H9 (cell line): ENCODE results near the gene CLMN. TPM values are rescaled to one million over a fixed set of nuclear protein-coding genes. Genes with fewer than 3 reads are reported as not detected.

ENCODE experiments used
- DNase-seq: peaks from one replicate; pipeline ENCODE4 v3.0.0-alpha.2; 2017
- H2AFZ ChIP-seq: one replicate; pipeline ENCODE4 v1.6.1; 2013; ENCODE audit warnings: mild to moderate bottlenecking, low read length, control low read depth, moderate library complexity
- H2AK5ac ChIP-seq: 2 replicates; pipeline ENCODE4 v1.6.1; 2013; ENCODE audit warnings: low read length, control low read depth, mixed read lengths; ENCODE audit not compliant: insufficient read length
- H2BK120ac ChIP-seq: one replicate; pipeline ENCODE4 v1.6.1; 2013; ENCODE audit warnings: low read depth, mild to moderate bottlenecking, low read length, control low read depth, inconsistent platforms; ENCODE audit not compliant: poor library complexity, severe bottlenecking
- H2BK12ac ChIP-seq: 2 replicates; pipeline ENCODE4 v1.6.1; 2013; ENCODE audit warnings: low read length, control low read depth, mixed read lengths, low read depth; ENCODE audit not compliant: insufficient read length
- H2BK15ac ChIP-seq: 2 replicates; pipeline ENCODE4 v1.6.1; 2013; ENCODE audit warnings: low read depth, low read length, control low read depth
- H2BK20ac ChIP-seq: one replicate; pipeline ENCODE4 v1.6.1; 2013; ENCODE audit warnings: low read depth, mild to moderate bottlenecking, low read length, control low read depth, inconsistent platforms; ENCODE audit not compliant: poor library complexity, severe bottlenecking
- H2BK5ac ChIP-seq: 2 replicates; pipeline ENCODE4 v1.6.1; 2013; ENCODE audit warnings: low read length, control low read depth, mixed read lengths; ENCODE audit not compliant: insufficient read length
- H3K14ac ChIP-seq: 2 replicates; pipeline ENCODE4 v1.6.1; 2013; ENCODE audit warnings: low read length, control low read depth; ENCODE audit not compliant: insufficient read depth
- H3K18ac ChIP-seq: 2 replicates; pipeline ENCODE4 v1.6.1; 2013; ENCODE audit warnings: low read depth, mild to moderate bottlenecking, mixed read lengths, low read length, control low read depth; ENCODE audit not compliant: insufficient read length
- H3K23ac ChIP-seq: 2 replicates; pipeline ENCODE4 v1.6.1; 2013; ENCODE audit warnings: low read length, control low read depth, mixed read lengths, low read depth; ENCODE audit not compliant: insufficient read length
- H3K23me2 ChIP-seq: 2 replicates; pipeline ENCODE4 v1.6.1; 2013; ENCODE audit warnings: low read depth, mild to moderate bottlenecking, mixed read lengths, low read length, control low read depth; ENCODE audit not compliant: insufficient read length, poor library complexity, severe bottlenecking
- H3K27ac ChIP-seq: 2 replicates; pipeline ENCODE4 v1.5.1; 2013; ENCODE audit warnings: low read length, control low read depth, mixed read lengths, low read depth; ENCODE audit not compliant: insufficient read length
- H3K27me3 ChIP-seq: 2 replicates; pipeline ENCODE4 v1.6.1; 2013; ENCODE audit warnings: low read length, control low read depth, inconsistent platforms; ENCODE audit not compliant: insufficient read depth
- H3K4ac ChIP-seq: 2 replicates; pipeline ENCODE4 v1.6.1; 2013; ENCODE audit warnings: low read depth, mild to moderate bottlenecking, control low read depth, inconsistent platforms, low read length, moderate library complexity
- H3K4me1 ChIP-seq: 2 replicates; pipeline ENCODE4 v1.6.1; 2013; ENCODE audit warnings: low read length, control low read depth, inconsistent platforms; ENCODE audit not compliant: insufficient read depth
- H3K4me2 ChIP-seq: 2 replicates; pipeline ENCODE4 v1.6.1; 2013; ENCODE audit warnings: low read length, control low read depth, mixed read lengths; ENCODE audit not compliant: insufficient read length, insufficient read depth
- H3K56ac ChIP-seq: 2 replicates; pipeline ENCODE4 v1.6.1; 2013; ENCODE audit warnings: low read depth, mild to moderate bottlenecking, mixed read lengths, low read length, control low read depth; ENCODE audit not compliant: insufficient read length
- H3K79me1 ChIP-seq: 2 replicates; pipeline ENCODE4 v1.6.1; 2013; ENCODE audit warnings: low read depth, mild to moderate bottlenecking, moderate library complexity, low read length, control low read depth, inconsistent platforms; ENCODE audit not compliant: insufficient read depth, poor library complexity, severe bottlenecking
- H3K79me2 ChIP-seq: 2 replicates; pipeline ENCODE4 v1.6.1; 2013; ENCODE audit warnings: low read length, control low read depth, inconsistent platforms; ENCODE audit not compliant: insufficient read depth
- H3K9ac ChIP-seq: 2 replicates; pipeline ENCODE4 v1.6.1; 2013; ENCODE audit warnings: low read length, control low read depth, mixed read lengths; ENCODE audit not compliant: insufficient read length; ENCODE audit errors: extremely low read depth
- H3K9me3 ChIP-seq: one replicate; pipeline ENCODE4 v1.6.1; 2013; ENCODE audit warnings: low read depth, low read length, inconsistent platforms; ENCODE audit not compliant: control insufficient read depth
- H3T11ph ChIP-seq: one replicate; pipeline ENCODE4 v1.6.1; 2013; ENCODE audit warnings: mild to moderate bottlenecking, low read length, control low read depth, inconsistent platforms
- H4K20me1 ChIP-seq: one replicate; pipeline ENCODE4 v1.6.1; 2013; ENCODE audit not compliant: control insufficient read depth, insufficient read length, insufficient read depth
- H4K5ac ChIP-seq: 2 replicates; pipeline ENCODE4 v1.6.1; 2013; ENCODE audit warnings: low read depth, mild to moderate bottlenecking, mixed read lengths, low read length, control low read depth; ENCODE audit not compliant: insufficient read length
- H4K8ac ChIP-seq: replicated peaks from 2 replicates; pipeline ENCODE4 v1.6.1; 2013; ENCODE audit warnings: low read length, control low read depth, mixed read lengths, low read depth; ENCODE audit not compliant: insufficient read length
- H4K91ac ChIP-seq: 2 replicates; pipeline ENCODE4 v1.6.1; 2013; ENCODE audit warnings: low read depth, mild to moderate bottlenecking, moderate library complexity, mixed read lengths, low read length, control low read depth; ENCODE audit not compliant: insufficient read length
- H3K27ac Mint-ChIP-seq, 3 experiments: 2 replicates in 2 of 3; 3 replicates in 1 of 3; pipeline ENCODE4 v1.8.0; 2020 to 2021; ENCODE audit warnings: mixed read lengths in 3 of 3, mild to moderate bottlenecking in 1 of 3, moderate library complexity in 1 of 3
- H3K27me3 Mint-ChIP-seq: 2 replicates; pipeline ENCODE4 v1.8.0; 2021; ENCODE audit warnings: low read depth, mild to moderate bottlenecking, moderate library complexity, mixed read lengths
- H3K36me3 Mint-ChIP-seq, 3 experiments: 2 replicates in 2 of 3; 3 replicates in 1 of 3; pipeline ENCODE4 v1.8.0; 2020 to 2021; ENCODE audit warnings: low read depth in 3 of 3, mixed read lengths in 3 of 3; ENCODE audit not compliant: insufficient read depth in 1 of 3
- H3K4me1 Mint-ChIP-seq, 2 experiments: 2 replicates each; pipeline ENCODE4 v1.8.0; 2020; ENCODE audit warnings: mixed read lengths in 2 of 2
- H3K4me3 Mint-ChIP-seq, 2 experiments: 2 replicates in 1 of 2; 3 replicates in 1 of 2; pipeline ENCODE4 v1.8.0; 2020 to 2021; ENCODE audit warnings: mild to moderate bottlenecking in 2 of 2, mixed read lengths in 2 of 2, moderate library complexity in 1 of 2
- H3K9me3 Mint-ChIP-seq, 2 experiments: 2 replicates in 1 of 2; 3 replicates in 1 of 2; pipeline ENCODE4 v1.8.0; 2020; ENCODE audit warnings: mild to moderate bottlenecking in 2 of 2, mixed read lengths in 2 of 2, moderate library complexity in 1 of 2
- WGBS: extraction: QIAGEN DNeasy Blood & Tissue Kit; methylation state at CpG from one replicate; pipeline ENCODE4 v1.1.7; 2013; ENCODE audit warnings: missing lambda C conversion rate, low lambda C conversion rate, mixed read lengths; ENCODE audit not compliant: insufficient read length; ENCODE audit errors: extremely low coverage; 5-methylcytosine and 5-hydroxymethylcytosine counted together
- total RNA-seq: library from RNA; stranded (reverse); gene quantifications from 2 replicates; pipeline ENCODE4 v1.2.1, GENCODE V29; 2021
- TF ChIP-seq, protein P1 (sequence below): fragments of 200-600 bp; sonication (generic); conservative IDR thresholded peaks from 3 replicates; pipeline ENCODE4 v1.8.0; 2021; ENCODE audit warnings: antibody characterized with exemption, mild to moderate bottlenecking

The CLMN gene
- total RNA-seq, 1 experiment from 2014 or later: 7.6 TPM

DNA sequence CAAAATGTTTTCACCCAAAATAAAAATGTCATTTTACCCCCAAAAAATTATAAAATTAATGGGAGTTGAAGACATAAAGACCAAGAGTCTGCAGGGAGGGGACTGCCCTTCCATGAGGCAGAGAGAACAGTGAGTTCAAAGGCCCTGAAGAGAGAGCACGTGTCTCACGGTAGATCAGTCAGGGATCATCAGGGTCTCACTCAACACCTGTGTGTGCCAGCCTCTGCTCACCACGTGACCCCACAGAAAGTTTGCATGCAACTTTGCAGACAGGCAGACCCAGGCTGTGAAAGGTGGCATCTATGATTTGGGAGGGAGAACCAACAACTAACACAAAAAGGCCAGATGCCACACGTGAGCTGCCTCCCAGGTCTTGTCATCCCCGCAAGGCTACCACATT lies 33.1 kb downstream of the CLMN start:
- no peak overlapping the region for H4K91ac ChIP-seq
- peak; percentile 19 for DNase-seq
- H2AFZ ChIP-seq: no peak overlapping the region

More for the DNA sequence above, 33.1 kb downstream of the CLMN start:
- no peak overlapping the region for H2BK5ac ChIP-seq
- Mint-ChIP-seq H3K27me3 (no peaks in the 10 kb centered on the region; the same call in 1 of the 2 replicates), H3K4me1 (peaks cover 17 to 43% of the 10 kb centered on the region in 2 experiments), H3K4me3 (no peak overlapping the region), H3K9me3 (peaks cover 0 to 10% of the 10 kb centered on the region in 2 experiments; a peak in 2 of 5 replicates), H3K36me3 (peaks cover 5 to 20% (median 5%) of the 10 kb centered on the region in 3 experiments; a peak in 6 of 7 replicates), H3K27ac (no peak overlapping the region)
- H3K79me1 ChIP-seq: no peaks in the 10 kb centered on the region
- H3K4me1 ChIP-seq: 0 out of 2 replicates have a peak, but pooled peaks cover 2% of the 10 kb centered on the region
- H2BK120ac ChIP-seq: no peak overlapping the region
- H3K27ac ChIP-seq: no peak overlapping the region
- no peak overlapping the region for H4K5ac ChIP-seq
- no peak overlapping the region for H2BK15ac ChIP-seq
- no peak overlapping the region for H3K56ac ChIP-seq
- no CpG with 5 or more reads among the region's 5 CpGs for whole genome bisulfite sequencing
- H4K20me1 ChIP-seq: no peaks in the 10 kb centered on the region
- H4K8ac ChIP-seq: no peak overlapping the region
- no peak overlapping the region for H3K4me2 ChIP-seq
- no peaks in the 10 kb centered on the region for H3K27me3 ChIP-seq
- H3K23me2 ChIP-seq: no peaks in the 10 kb centered on the region
- H3K23ac ChIP-seq: no peak overlapping the region
- H2BK20ac ChIP-seq: no peak overlapping the region
- no peak overlapping the region for H3K18ac ChIP-seq
- no peaks in the 10 kb centered on the region for H3K79me2 ChIP-seq
- no peaks in the 10 kb centered on the region for H3K9me3 ChIP-seq
- TF ChIP-seq, protein P1, sequence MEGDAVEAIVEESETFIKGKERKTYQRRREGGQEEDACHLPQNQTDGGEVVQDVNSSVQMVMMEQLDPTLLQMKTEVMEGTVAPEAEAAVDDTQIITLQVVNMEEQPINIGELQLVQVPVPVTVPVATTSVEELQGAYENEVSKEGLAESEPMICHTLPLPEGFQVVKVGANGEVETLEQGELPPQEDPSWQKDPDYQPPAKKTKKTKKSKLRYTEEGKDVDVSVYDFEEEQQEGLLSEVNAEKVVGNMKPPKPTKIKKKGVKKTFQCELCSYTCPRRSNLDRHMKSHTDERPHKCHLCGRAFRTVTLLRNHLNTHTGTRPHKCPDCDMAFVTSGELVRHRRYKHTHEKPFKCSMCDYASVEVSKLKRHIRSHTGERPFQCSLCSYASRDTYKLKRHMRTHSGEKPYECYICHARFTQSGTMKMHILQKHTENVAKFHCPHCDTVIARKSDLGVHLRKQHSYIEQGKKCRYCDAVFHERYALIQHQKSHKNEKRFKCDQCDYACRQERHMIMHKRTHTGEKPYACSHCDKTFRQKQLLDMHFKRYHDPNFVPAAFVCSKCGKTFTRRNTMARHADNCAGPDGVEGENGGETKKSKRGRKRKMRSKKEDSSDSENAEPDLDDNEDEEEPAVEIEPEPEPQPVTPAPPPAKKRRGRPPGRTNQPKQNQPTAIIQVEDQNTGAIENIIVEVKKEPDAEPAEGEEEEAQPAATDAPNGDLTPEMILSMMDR: no peak
- no peak overlapping the region for H2AK5ac ChIP-seq
- H3K4ac ChIP-seq: no peak overlapping the region
- no peak overlapping the region for H3K9ac ChIP-seq
- H3T11ph ChIP-seq: no peak overlapping the region
- H2BK12ac ChIP-seq: no peak overlapping the region
- 0 out of 2 replicates have a peak overlapping the region, but pooled peaks have one; percentile 17 for H3K14ac ChIP-seq
